ENCODE data around the gene ARHGAP26. TPM values are rescaled to one million over a fixed set of nuclear protein-coding genes. Genes with fewer than 3 reads are reported as not detected.

ARHGAP26 gene
- total RNA-seq, 1 experiment from 2014 or later, result 65.5 TPM

DNA sequence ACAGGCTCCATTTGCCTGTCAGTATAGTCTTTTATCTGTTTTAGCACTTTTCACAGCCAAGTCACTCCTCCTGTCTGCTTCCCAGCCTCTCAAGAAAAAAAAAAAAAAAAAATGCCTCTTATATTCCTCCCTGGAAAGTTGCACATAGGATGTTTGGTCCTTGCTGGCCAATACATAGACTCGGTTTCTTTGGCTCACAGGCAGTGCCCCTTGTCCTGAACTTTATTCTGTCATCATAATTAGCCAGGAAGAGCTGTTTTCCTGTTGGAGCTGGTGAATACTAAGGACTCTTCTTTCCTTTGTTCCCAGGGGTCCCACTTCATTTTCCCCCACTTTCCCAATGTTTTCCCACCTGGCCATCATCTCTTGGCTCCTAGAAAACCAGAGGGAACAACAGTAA, 442.1 kb downstream of the ARHGAP26 start:
- no peak overlapping the region for H3K4me3 ChIP-seq (ENCODE audit: low read depth in 2 of 2, low read length in 2 of 2)
- ATAC-seq, result no peak
- H3K27ac ChIP-seq (ENCODE audit: low read length), result no peak overlapping the region
- BruUV-seq (replicated peaks), result no TSS peak
- no peak for DNase-seq (ENCODE audit: low read depth, low spot score)
- in situ Hi-C loops (cut with HindIII; ENCODE audit: low pct_unique_long_range_greater_than_20kb, low sequenced_read_pairs) (no loop called here), intact Hi-C loops (cut with micrococcal nuclease; ENCODE audit: unreplicated experiment) (no loop called here)
- no peaks in the 10 kb centered on the region for H3K27me3 ChIP-seq (ENCODE audit: control insufficient read depth, insufficient read depth, low read length)
- H3K36me3 ChIP-seq (ENCODE audit: control insufficient read depth, insufficient read depth, low read length), result no peaks in the 10 kb centered on the region
- ChIA-PET CTCF (no interaction called here), POLR2A (no interaction called here)
- no peaks in the 10 kb centered on the region for H3K9me3 ChIP-seq (ENCODE audit: control insufficient read depth, insufficient read depth, low read depth, low read length)
- TF ChIP-seq SIN3A (IDR thresholded peaks at IDR 0.05; ENCODE audit: borderline replicate concordance, insufficient read depth, low read depth, low read length) (no peak), TCF7L2 (IDR thresholded peaks at IDR 0.05; ENCODE audit: low read depth, low read length) (no peak), POLR2AphosphoS5 (IDR thresholded peaks at IDR 0.05; ENCODE audit: low read depth, low read length) (no peak)
- TF ChIP-seq, protein P1, sequence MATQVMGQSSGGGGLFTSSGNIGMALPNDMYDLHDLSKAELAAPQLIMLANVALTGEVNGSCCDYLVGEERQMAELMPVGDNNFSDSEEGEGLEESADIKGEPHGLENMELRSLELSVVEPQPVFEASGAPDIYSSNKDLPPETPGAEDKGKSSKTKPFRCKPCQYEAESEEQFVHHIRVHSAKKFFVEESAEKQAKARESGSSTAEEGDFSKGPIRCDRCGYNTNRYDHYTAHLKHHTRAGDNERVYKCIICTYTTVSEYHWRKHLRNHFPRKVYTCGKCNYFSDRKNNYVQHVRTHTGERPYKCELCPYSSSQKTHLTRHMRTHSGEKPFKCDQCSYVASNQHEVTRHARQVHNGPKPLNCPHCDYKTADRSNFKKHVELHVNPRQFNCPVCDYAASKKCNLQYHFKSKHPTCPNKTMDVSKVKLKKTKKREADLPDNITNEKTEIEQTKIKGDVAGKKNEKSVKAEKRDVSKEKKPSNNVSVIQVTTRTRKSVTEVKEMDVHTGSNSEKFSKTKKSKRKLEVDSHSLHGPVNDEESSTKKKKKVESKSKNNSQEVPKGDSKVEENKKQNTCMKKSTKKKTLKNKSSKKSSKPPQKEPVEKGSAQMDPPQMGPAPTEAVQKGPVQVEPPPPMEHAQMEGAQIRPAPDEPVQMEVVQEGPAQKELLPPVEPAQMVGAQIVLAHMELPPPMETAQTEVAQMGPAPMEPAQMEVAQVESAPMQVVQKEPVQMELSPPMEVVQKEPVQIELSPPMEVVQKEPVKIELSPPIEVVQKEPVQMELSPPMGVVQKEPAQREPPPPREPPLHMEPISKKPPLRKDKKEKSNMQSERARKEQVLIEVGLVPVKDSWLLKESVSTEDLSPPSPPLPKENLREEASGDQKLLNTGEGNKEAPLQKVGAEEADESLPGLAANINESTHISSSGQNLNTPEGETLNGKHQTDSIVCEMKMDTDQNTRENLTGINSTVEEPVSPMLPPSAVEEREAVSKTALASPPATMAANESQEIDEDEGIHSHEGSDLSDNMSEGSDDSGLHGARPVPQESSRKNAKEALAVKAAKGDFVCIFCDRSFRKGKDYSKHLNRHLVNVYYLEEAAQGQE (IDR thresholded peaks at IDR 0.05; ENCODE audit: insufficient read depth in 1 of 2, low read depth in 2 of 2, low read length in 1 of 2), result no peak
- TF ChIP-seq, protein P2, sequence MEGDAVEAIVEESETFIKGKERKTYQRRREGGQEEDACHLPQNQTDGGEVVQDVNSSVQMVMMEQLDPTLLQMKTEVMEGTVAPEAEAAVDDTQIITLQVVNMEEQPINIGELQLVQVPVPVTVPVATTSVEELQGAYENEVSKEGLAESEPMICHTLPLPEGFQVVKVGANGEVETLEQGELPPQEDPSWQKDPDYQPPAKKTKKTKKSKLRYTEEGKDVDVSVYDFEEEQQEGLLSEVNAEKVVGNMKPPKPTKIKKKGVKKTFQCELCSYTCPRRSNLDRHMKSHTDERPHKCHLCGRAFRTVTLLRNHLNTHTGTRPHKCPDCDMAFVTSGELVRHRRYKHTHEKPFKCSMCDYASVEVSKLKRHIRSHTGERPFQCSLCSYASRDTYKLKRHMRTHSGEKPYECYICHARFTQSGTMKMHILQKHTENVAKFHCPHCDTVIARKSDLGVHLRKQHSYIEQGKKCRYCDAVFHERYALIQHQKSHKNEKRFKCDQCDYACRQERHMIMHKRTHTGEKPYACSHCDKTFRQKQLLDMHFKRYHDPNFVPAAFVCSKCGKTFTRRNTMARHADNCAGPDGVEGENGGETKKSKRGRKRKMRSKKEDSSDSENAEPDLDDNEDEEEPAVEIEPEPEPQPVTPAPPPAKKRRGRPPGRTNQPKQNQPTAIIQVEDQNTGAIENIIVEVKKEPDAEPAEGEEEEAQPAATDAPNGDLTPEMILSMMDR (IDR thresholded peaks at IDR 0.05), result no peak
- H3K4me1 ChIP-seq (ENCODE audit: control insufficient read depth, insufficient read depth, low read length), result no peaks in the 10 kb centered on the region

DNA sequence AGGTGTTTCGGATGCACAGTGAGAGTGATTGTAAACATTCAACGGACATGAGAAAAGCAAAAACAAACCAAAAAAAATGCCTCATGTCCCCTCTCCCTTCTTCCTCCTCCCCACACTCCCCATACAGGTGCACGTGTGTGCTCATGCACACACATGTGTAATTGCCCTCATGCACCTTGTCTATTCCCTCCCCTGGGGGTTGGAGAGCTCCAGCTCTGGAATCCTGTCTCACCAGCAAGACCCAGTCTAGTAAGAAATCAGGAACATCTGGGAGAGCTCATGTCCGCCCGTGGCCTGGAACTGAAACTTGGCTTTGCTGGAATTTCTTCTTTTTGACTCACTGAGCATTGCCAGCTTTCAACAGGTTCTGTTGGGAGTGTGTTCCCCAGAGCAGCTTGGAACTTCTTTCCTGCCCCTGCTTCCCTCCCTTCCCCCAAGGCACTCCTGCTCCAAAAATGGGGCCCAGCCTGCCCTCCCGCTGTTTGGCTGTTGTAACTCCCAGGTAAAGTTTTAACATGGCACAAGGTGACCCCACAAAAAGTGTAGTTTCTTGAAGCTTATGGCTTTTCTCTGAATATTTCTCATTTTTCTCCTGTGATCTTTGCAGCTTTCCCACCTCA, 443.2 kb downstream of the ARHGAP26 start:
- H3K36me3 ChIP-seq (ENCODE audit: control insufficient read depth, insufficient read depth, low read length), result no peaks in the 10 kb centered on the region
- in situ Hi-C loops (cut with HindIII; ENCODE audit: low pct_unique_long_range_greater_than_20kb, low sequenced_read_pairs), result no loop called here
- H3K27me3 ChIP-seq (ENCODE audit: control insufficient read depth, insufficient read depth, low read length), result no peaks in the 10 kb centered on the region
- H3K4me3 ChIP-seq (ENCODE audit: low read depth in 2 of 2, low read length in 2 of 2), result no peak overlapping the region
- BruUV-seq (replicated peaks), result no TSS peak
- intact Hi-C loops (cut with micrococcal nuclease; ENCODE audit: unreplicated experiment), result no loop called here
- no peak overlapping the region; the same call in 1 of the 2 replicates for H3K27ac ChIP-seq (ENCODE audit: low read length)
- TF ChIP-seq, protein P2 (IDR thresholded peaks at IDR 0.05), result no peak
- DNase-seq (ENCODE audit: low read depth, low spot score), result no peak
- CTCF ChIA-PET, result interaction anchor here (0.6 kb wide), 1 partner anchor 612 kb away, joined by 3 read pairs; no protein-coding TSS in a partner anchor
- no peak for ATAC-seq
- H3K9me3 ChIP-seq (ENCODE audit: control insufficient read depth, insufficient read depth, low read depth, low read length), result no peaks in the 10 kb centered on the region
- POLR2A ChIA-PET, result no interaction called here
- no peaks in the 10 kb centered on the region for H3K4me1 ChIP-seq (ENCODE audit: control insufficient read depth, insufficient read depth, low read length)
